Measurements from ENCODE around the gene NANOS3.
"Not testable (repeated sequence)": the region's sequence is repeated elsewhere in the genome, so short reads cannot be mapped to it uniquely, and the experiment has no call there.

The NANOS3 gene

DNA sequence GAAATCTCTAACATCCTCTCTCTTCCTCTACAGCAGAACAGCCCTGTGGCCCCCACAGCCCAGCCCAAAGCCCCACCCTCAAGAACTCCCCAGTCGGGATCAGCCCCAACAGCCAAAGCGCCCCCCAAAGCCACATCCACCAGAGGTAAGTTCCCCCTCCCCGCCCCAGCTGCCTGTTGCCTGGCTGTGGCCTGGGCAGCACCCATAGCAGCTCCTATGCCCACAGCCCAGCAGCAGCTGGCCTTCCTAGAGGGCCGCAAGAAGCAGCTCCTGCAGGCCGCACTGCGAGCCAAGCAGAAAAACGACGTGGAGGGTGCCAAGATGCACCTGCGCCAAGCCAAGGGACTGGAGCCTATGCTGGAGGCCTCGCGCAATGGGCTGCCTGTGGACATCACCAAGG lies 43.6 kb downstream of the NANOS3 start:
- peaks cover 22% of the 10 kb centered on the region for H3K36me3 ChIP-seq (ENCODE audit: control insufficient read depth, insufficient read depth, low read length)
- H3K27me3 ChIP-seq (replicated peaks; ENCODE audit: control insufficient read depth, insufficient read depth, low read length) = no peaks in the 10 kb centered on the region
- TF ChIP-seq, protein P1, sequence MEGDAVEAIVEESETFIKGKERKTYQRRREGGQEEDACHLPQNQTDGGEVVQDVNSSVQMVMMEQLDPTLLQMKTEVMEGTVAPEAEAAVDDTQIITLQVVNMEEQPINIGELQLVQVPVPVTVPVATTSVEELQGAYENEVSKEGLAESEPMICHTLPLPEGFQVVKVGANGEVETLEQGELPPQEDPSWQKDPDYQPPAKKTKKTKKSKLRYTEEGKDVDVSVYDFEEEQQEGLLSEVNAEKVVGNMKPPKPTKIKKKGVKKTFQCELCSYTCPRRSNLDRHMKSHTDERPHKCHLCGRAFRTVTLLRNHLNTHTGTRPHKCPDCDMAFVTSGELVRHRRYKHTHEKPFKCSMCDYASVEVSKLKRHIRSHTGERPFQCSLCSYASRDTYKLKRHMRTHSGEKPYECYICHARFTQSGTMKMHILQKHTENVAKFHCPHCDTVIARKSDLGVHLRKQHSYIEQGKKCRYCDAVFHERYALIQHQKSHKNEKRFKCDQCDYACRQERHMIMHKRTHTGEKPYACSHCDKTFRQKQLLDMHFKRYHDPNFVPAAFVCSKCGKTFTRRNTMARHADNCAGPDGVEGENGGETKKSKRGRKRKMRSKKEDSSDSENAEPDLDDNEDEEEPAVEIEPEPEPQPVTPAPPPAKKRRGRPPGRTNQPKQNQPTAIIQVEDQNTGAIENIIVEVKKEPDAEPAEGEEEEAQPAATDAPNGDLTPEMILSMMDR (IDR thresholded peaks at IDR 0.05; ENCODE audit: insufficient read depth, low read length, poor library complexity, severe bottlenecking) = no peak
- no peak overlapping the region for H3K4me3 ChIP-seq (replicated peaks; ENCODE audit: low read depth, low read length)
- no peak for DNase-seq (ENCODE audit: extremely low read depth, insufficient read length)

DNA sequence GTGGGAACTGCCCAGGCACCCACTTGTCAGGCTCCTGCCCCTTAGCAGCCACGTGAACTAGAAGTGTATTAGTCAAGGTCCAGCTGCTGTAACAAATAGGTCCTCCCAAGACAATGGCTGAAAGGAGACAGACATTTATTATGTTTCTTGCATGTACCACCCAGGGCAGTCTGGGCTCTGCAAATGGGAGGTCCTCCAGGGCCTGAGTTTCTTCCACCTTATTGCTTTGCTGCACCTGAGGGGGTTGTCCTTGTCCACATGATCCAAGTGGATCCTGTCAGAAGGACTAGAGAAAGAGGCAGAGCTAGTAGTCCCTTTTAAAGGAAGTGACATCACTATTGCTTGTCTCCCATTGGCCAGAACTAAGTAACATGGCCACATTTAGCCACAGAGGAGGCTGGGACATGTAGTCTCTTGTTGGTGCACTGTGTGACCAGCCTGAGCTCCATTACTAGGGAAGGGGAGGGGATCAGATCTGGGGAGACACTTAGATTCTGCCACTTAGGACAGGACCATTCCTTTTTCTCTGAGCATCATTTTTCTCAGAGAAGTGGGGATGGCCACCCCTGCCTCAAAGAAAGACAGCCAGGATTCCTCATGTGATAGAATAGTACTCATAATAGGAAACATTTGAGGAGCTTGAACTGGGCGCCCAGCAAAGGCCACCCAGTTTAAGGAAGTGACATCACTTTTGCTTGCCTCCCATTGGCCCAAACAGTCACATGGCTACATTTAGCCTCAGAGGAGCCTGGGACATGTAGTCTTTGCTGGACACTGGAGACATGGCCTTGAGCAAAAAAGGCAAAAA lies 44.2 kb downstream of the NANOS3 start:
- peaks cover 22% of the 10 kb centered on the region for H3K36me3 ChIP-seq (ENCODE audit: control insufficient read depth, insufficient read depth, low read length)
- H3K4me3 ChIP-seq (replicated peaks; ENCODE audit: low read depth, low read length) = no peak overlapping the region
- DNase-seq (ENCODE audit: extremely low read depth, insufficient read length) = no peak
- TF ChIP-seq, protein P1 (IDR thresholded peaks at IDR 0.05; ENCODE audit: insufficient read depth, low read length, poor library complexity, severe bottlenecking) = no peak
- H3K27me3 ChIP-seq (replicated peaks; ENCODE audit: control insufficient read depth, insufficient read depth, low read length) = no peaks in the 10 kb centered on the region

DNA sequence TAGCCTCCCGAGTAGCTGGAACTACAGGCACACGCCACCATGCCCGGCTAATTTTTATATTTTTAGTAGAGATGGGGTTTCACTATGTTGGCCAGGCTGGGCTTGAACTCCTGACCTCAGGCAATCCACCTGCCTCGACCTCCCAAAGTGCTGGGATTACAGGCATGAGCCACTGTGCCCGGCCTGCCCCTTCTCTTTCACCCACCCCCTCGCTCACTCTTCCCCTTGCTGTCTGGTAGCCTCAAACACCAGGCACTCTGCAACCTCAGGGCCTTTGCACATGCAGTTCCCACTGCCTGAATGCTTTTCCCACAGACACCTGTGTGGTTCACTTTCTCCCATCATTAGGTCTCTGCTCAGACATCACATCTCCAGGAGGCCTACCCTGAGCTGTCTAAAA lies 45.2 kb downstream of the NANOS3 start:
- peaks cover 28% of the 10 kb centered on the region for H3K36me3 ChIP-seq (ENCODE audit: control insufficient read depth, insufficient read depth, low read length)
- H3K27me3 ChIP-seq (replicated peaks; ENCODE audit: control insufficient read depth, insufficient read depth, low read length); H3K4me3 ChIP-seq (replicated peaks; ENCODE audit: low read depth, low read length); DNase-seq (ENCODE audit: extremely low read depth, insufficient read length): not testable (repeated sequence)

DNA sequence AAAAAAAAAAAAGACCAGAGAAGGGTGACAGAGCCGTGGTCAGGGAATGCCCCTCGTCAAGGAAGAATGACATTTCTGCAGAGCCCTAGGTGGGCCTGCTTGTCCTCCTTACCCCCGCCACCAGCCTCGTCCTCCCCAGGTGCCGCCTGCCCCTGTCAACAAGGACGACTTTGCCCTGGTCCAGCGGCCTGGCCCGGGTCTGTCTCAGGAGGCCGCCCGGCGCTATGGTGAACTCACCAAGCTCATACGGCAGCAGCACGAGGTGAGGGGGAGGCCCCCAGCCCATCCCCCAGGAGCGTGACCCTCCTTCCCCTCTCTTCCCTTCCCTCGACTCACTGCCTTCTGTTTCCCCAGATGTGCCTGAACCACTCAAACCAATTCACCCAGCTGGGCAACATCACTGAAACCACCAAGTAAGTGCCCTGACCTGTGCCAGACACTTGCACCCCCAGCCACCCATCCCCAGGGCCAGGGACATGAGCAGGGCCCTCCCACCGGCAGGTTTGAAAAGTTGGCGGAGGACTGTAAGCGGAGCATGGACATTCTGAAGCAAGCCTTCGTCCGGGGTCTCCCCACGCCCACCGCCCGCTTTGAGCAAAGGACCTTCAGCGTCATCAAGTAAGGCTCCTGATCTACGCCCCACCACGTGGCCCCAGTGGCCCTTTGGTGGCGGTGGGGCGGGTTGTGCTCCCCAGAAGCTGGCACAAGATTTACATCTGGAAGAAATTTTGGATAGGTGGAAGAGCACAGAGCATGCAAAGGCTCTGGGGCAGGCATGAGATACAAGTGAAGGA lies 46.5 kb downstream of the NANOS3 start:
- DNase-seq (ENCODE audit: extremely low read depth, insufficient read length) = no peak
- Histone ChIP-seq H3K27me3 (replicated peaks; ENCODE audit: control insufficient read depth, insufficient read depth, low read length) (no peaks in the 10 kb centered on the region), H3K4me3 (replicated peaks; ENCODE audit: low read depth, low read length) (no peak overlapping the region), H3K36me3 (ENCODE audit: control insufficient read depth, insufficient read depth, low read length) (peaks cover 28% of the 10 kb centered on the region)
- TF ChIP-seq, protein P1 (IDR thresholded peaks at IDR 0.05; ENCODE audit: insufficient read depth, low read length, poor library complexity, severe bottlenecking) = no peak

DNA sequence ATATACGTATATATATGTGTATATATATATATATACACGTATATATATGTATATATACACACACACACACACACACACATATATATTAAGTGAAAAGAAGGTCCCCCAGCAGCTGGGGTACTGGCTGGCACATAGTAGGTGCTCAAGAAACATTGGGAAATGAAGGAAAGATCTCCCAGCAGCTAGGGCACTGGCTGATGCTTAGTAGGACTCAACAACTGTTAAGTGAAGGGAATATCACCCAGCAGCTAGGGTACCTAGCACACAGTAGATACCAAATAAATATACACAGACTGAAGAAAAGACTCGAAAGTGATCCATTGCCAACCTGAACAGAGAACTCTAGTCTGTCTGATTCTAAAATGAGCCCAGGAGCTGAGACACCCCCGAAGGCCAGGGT lies 49.1 kb downstream of the NANOS3 start:
- peaks cover 19% of the 10 kb centered on the region for H3K36me3 ChIP-seq (ENCODE audit: control insufficient read depth, insufficient read depth, low read length)
- no peak overlapping the region for H3K4me3 ChIP-seq (replicated peaks; ENCODE audit: low read depth, low read length)
- no peak for DNase-seq (ENCODE audit: extremely low read depth, insufficient read length)
- H3K27me3 ChIP-seq (replicated peaks; ENCODE audit: control insufficient read depth, insufficient read depth, low read length) = no peaks in the 10 kb centered on the region
- TF ChIP-seq, protein P1 (IDR thresholded peaks at IDR 0.05; ENCODE audit: insufficient read depth, low read length, poor library complexity, severe bottlenecking) = no peak

DNA sequence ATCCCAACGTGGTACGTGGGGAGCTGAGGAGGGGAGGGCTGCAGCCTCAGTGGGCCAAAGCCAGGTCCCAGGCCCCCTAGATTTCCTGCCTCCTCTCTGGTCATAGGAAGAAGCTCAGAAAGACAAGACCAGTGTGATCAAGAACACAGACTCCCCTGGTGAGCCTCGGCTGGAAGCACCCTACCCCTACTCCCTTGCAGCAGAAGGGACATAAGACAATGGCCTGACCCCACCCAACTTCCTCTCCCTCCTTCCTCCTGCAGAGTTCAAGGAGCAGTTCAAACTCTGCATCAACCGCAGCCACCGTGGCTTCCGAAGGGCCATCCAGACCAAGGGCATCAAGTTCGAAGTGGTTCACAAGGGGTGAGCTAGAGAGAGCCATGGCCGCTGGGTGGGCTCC lies 49.8 kb downstream of the NANOS3 start:
- Histone ChIP-seq H3K4me3 (replicated peaks; ENCODE audit: low read depth, low read length) (no peak overlapping the region), H3K27me3 (replicated peaks; ENCODE audit: control insufficient read depth, insufficient read depth, low read length) (no peaks in the 10 kb centered on the region), H3K36me3 (ENCODE audit: control insufficient read depth, insufficient read depth, low read length) (peaks cover 17% of the 10 kb centered on the region)
- TF ChIP-seq, protein P1 (IDR thresholded peaks at IDR 0.05; ENCODE audit: insufficient read depth, low read length, poor library complexity, severe bottlenecking) = no peak
- no peak for DNase-seq (ENCODE audit: extremely low read depth, insufficient read length)
